AG09309 (cell line): ENCODE measurements around the gene SLC2A5.
"Not testable (repeated sequence)": the region's sequence is repeated elsewhere in the genome, so short reads cannot be mapped to it uniquely, and the experiment has no call there.

ENCODE experiments used
- DNase-seq: peaks from one replicate; pipeline ENCODE4 v3.0.0-alpha.2; 2010; ENCODE audit warnings: low read depth
- H3K4me3 ChIP-seq: 2 replicates; pipeline ENCODE4 v1.5.1; 2011; ENCODE audit warnings: mild to moderate bottlenecking, low read depth, low read length, moderate library complexity; ENCODE audit not compliant: control insufficient read depth
- TF ChIP-seq, protein P1 (sequence below): IDR thresholded peaks from 2 replicates; pipeline ENCODE4 v1.5.1; 2011; ENCODE audit warnings: mild to moderate bottlenecking, low read depth, low read length, inconsistent platforms; ENCODE audit not compliant: insufficient read depth, control insufficient read depth; ENCODE audit errors: missing control alignments

The SLC2A5 gene

DNA sequence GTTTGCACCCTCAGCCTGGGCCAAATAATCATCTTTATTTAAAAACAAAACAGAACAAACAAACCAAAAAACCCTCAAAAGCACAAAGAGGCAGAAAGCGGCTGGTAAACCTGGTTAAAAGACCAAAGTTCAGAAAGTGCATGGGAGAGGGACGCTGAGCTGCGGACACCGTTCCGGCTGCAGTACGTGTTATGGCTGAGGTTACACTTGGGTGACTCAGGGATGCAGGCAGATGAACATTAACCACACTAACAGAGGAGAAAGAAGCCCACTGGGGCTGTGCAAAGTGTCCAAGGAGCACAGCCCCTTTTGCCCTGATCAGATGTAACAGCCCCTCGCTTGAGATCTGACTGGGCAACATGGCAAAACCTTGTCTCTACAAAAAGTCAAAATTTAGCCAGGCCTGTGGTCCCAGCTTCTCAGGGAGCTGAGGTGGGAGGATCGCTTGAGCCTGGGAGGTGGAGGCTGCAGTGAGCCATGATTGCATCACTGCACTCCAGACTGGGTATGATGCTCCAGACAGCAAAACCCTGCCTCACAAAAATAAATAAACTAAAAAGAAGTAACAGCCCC, 31.1 kb upstream of the SLC2A5 start:
- TF ChIP-seq, protein P1, sequence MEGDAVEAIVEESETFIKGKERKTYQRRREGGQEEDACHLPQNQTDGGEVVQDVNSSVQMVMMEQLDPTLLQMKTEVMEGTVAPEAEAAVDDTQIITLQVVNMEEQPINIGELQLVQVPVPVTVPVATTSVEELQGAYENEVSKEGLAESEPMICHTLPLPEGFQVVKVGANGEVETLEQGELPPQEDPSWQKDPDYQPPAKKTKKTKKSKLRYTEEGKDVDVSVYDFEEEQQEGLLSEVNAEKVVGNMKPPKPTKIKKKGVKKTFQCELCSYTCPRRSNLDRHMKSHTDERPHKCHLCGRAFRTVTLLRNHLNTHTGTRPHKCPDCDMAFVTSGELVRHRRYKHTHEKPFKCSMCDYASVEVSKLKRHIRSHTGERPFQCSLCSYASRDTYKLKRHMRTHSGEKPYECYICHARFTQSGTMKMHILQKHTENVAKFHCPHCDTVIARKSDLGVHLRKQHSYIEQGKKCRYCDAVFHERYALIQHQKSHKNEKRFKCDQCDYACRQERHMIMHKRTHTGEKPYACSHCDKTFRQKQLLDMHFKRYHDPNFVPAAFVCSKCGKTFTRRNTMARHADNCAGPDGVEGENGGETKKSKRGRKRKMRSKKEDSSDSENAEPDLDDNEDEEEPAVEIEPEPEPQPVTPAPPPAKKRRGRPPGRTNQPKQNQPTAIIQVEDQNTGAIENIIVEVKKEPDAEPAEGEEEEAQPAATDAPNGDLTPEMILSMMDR, result no peak
- no peak for DNase-seq
- H3K4me3 ChIP-seq, result no peak overlapping the region

DNA sequence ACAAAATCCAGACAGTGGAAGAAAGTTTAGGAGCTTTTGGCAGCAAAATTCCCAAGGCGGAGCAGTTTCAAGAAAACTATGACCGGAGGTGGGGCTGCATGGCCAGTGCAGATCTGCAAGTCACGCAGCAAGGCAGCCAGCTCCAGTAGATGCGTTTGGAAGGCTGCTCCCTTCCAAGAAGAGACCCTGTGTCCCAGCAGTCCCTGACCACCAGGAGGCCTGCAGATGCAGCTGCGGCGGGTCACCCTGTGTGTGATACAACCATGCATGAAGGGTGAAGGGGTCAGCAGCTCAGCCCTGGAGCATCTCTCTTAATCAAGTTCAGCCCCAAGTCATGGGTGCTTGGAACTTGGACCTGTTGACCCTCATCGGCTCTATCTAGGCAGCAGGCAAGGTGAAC, 30.1 kb upstream of the SLC2A5 start:
- TF ChIP-seq, protein P1, result no peak
- DNase-seq, result no peak
- no peak overlapping the region for H3K4me3 ChIP-seq

DNA sequence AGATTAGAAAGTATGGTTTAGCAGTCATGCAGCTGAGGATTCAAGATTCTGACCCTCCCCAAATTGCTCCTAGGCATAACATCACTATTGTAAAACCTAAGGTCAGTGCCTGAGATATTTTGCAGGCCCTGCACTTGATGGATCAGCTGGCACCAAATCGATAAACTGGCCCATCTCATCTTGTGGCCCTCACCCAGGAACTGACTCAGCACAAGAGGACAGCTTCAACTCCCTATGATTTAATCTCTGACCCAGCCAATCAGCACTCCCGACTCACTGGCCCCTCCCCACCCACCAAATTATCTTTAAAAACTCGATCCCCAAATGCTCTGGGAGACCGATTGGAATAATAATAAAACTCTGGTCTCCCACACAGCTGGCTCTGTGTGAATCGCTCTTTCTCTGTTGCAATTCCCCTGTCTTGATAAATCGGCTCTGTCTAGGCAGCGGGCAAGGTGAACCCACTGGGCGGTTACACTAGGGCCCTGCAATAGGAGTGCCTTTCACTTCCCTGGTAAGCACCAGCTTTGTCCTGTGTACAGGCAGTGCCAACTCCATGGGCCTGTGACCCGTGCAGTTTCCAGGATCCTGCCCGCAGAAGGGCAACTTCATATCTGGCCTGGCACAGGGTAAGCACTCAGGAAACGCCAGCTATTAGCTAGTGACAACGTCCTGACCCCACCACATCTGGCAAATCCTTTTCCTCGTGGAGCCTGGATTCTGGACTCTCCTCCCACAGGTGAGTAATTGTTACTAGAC, 28.7 kb upstream of the SLC2A5 start:
- no peak overlapping the region for H3K4me3 ChIP-seq
- DNase-seq, result no peak
- TF ChIP-seq, protein P1, result no peak

DNA sequence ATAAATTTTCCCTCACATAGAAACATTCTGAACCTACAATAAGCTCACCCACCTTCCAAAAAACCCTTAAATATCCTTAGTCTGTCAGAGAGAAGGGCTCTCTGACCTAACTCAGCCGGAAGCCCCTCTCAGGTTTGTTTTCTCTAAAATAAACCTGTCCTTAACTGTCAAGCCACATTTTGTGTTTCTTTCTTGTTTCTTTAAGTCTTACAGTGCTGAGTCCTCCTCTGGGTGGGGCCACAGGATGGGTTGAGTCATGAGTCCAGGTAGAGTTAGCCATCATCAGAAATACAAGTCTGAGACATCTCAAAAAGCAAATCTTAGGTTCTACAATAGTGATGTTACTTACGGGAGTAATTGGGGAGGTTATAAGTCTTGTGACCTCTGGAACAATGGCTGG, 26.4 kb upstream of the SLC2A5 start:
- H3K4me3 ChIP-seq, result no peak overlapping the region
- DNase-seq, result no peak
- TF ChIP-seq, protein P1, result no peak

DNA sequence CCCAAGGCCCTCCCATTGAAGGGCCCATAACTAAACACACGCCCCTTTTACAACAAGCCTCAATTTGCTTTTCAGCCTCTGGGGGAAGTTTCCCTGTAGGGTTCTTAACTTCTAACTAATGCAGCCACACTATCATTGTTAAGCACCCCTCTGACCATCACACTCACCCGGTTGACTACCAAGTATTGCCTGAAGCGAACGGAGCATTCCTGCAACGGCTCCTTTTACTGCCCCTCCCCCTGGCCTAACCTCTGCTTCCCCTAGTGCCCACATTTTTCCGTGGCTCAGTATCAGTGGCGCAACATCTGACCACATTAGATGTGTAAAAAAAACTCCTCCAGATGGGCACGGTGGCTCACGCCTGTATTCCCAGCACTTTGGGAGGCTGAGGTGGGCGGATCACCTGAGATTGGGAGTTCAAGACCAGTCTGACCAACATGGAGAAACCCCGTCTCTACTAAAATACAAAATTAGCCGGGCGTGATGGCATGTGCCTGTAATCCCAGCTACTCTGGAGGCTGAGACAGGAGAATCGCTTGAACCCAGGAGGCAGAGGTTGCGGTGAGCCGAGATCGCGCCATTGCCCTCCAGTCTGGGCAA, 24.7 kb upstream of the SLC2A5 start:
- DNase-seq, H3K4me3 ChIP-seq: not testable (repeated sequence)

DNA sequence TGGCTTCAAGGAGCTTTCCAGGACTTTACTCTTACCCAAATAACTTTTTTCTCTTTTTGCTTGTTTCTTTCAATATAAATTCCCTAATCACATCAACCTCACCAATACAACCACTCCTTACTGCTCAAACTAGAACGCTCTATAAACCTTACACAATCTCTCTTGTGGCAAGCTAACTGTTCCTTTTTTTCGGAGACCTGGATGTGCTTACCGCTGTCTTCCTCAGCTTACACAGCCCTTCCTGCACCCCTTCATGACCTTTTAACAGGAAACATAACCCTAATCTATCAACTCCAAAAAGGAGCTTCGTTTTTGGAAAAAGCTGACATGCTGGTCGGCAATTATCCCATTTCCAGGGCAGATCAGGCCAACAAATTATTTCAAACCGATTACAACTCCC, 24.1 kb upstream of the SLC2A5 start:
- TF ChIP-seq, protein P1, result no peak
- H3K4me3 ChIP-seq, result no peak overlapping the region
- DNase-seq, result no peak

DNA sequence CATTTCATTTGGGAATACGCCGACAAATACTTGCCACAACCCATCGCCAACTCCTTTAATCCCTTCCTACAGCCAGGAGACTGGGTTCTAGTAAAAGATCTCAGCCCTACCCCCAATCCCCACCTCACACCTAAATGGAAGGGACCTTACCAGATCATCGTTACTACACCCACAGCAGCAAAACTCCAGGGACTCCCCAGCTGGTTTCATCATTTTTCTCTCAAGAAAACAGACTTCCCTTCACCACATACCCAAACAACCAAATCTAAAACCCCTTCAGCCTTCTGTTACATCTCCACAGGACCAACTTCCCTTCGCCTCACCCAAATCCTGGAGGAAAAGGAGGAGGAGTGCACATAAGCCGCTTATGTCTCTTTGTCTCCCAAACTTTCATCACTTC, 23.7 kb upstream of the SLC2A5 start:
- no peak for DNase-seq
- TF ChIP-seq, protein P1, result no peak
- H3K4me3 ChIP-seq, result no peak overlapping the region
